Measurements from ENCODE around the gene TAS2R42. TPM values are rescaled to one million over a fixed set of nuclear protein-coding genes. Genes with fewer than 3 reads are reported as not detected.
A peak's percentile ranks its signal among the peaks of the same experiment; 100 is the strongest.

TAS2R42 gene
- total and polyA plus RNA-seq, 2 of the 13 experiments (the other 11 are each of a cell fraction or from before 2014, with no cell fraction given), result not detected

- TF ChIP-seq ZNF451 (CRISPR knock-in tag; IDR thresholded peaks at IDR 0.05) (0 out of 2 replicates have a peak, but pooled peaks have one; percentile 31), MAZ (IDR thresholded peaks at IDR 0.05; ENCODE audit: borderline replicate concordance, low read depth, low read length) (no peak), MAZ (CRISPR knock-in tag; IDR thresholded peaks at IDR 0.05; ENCODE audit: low read depth) (peak; percentile 69), ARID2 (CRISPR knock-in tag; IDR thresholded peaks at IDR 0.05; ENCODE audit: borderline replicate concordance) (0 out of 2 replicates have a peak, but pooled peaks have one; percentile 24), BRF2 (CRISPR knock-in tag; IDR thresholded peaks at IDR 0.05) (0 out of 2 replicates have a peak, but pooled peaks have one; percentile 85), U2AF2 (IDR thresholded peaks at IDR 0.05; ENCODE audit: low read depth, low read length) (no peak), GATAD2A (CRISPR knock-in tag; IDR thresholded peaks at IDR 0.05) (peak; percentile 44; the same call in 1 of the 2 replicates), ZNF883 (CRISPR knock-in tag; IDR thresholded peaks at IDR 0.05; ENCODE audit: not compliant biosample characterization) (peak; percentile 36), RXRA (CRISPR knock-in tag; IDR thresholded peaks at IDR 0.05) (peak; percentile 69; the same call in 1 of the 2 replicates), MED1 (CRISPR knock-in tag; IDR thresholded peaks at IDR 0.05) (peak; percentile 26), ZNF24 (IDR thresholded peaks at IDR 0.05) (no peak), KAT8 (CRISPR knock-in tag; IDR thresholded peaks at IDR 0.05) (peak; percentile 73; the same call in 1 of the 2 replicates), NFKBIZ (CRISPR knock-in tag; IDR thresholded peaks at IDR 0.05) (peak; percentile 82), ZGPAT (CRISPR knock-in tag; IDR thresholded peaks at IDR 0.05) (peak; percentile 88), SOX5 (CRISPR knock-in tag; IDR thresholded peaks at IDR 0.05; ENCODE audit: borderline replicate concordance) (no peak), ZNF691 (CRISPR knock-in tag; IDR thresholded peaks at IDR 0.05; ENCODE audit: borderline replicate concordance, low read depth) (no peak), SOX6 (IDR thresholded peaks at IDR 0.05) (no peak), SOX6 (CRISPR knock-in tag; IDR thresholded peaks at IDR 0.05) (peak; percentile 57; the same call in 1 of the 2 replicates), MED8 (CRISPR knock-in tag; IDR thresholded peaks at IDR 0.05; ENCODE audit: insufficient replicate concordance) (peak; percentile 40), ZSCAN5A (CRISPR knock-in tag; IDR thresholded peaks at IDR 0.05; ENCODE audit: borderline replicate concordance) (peak; percentile 94; the same call in 1 of the 2 replicates), CAMTA2 (CRISPR knock-in tag; IDR thresholded peaks at IDR 0.05; ENCODE audit: borderline replicate concordance) (0 out of 2 replicates have a peak, but pooled peaks have one; percentile 83), CSRNP1 (CRISPR knock-in tag; IDR thresholded peaks at IDR 0.05) (peak; percentile 84; the same call in 1 of the 2 replicates), ZNF350 (CRISPR knock-in tag; IDR thresholded peaks at IDR 0.05; ENCODE audit: borderline replicate concordance, low read depth) (peak; percentile 49; the same call in 1 of the 2 replicates)
These were observed 15.4 kb downstream of the TAS2R42 start, which contains the start of gene SMIM10L1 (continued) for GRCh38 chr12:11171145-11171968.

All from HepG2 (cell line).